GM12878 (cell line): ENCODE results near the gene CKB. TPM values are rescaled to one million over a fixed set of nuclear protein-coding genes. Genes with fewer than 3 reads are reported as not detected.

Experiments
- ATAC-seq: fragments of 200-7000 bp; cut with Tn5 transposase; 3 replicates; pipeline ENCODE4 v1.9.1; 2020; ENCODE audit warnings: mild to moderate bottlenecking, moderate library complexity
- BruUV-seq: library from RNA; stranded (reverse); fragments of 400-500 nt; replicated peaks from 2 replicates; lab custom pipeline; 2021; lab: Mats Ljungman, UMichigan
- CTCF ChIA-PET: fragments of 300-600 bp; sonication (Branson Sonifier 250); formaldehyde crosslinking; extraction: SDS; loops from one replicate; lab custom pipeline; 2021; ENCODE audit warnings: inconsistent platforms; lab: Yijun Ruan, JAX
- POLR2A ChIA-PET: fragments of 350-600 bp; formaldehyde crosslinking; extraction: SDS; loops from one replicate; lab custom pipeline; 2021; ENCODE audit warnings: inconsistent platforms; lab: Charles Lee
- RAD21 ChIA-PET: fragments of 300-600 bp; sonication (Branson Sonifier 250); formaldehyde crosslinking; loops from one replicate; lab custom pipeline; 2023; ENCODE audit warnings: antibody characterized with exemption; ENCODE audit not compliant: unreplicated experiment; lab: Charles Lee
- SMC1A ChIA-PET: fragments of 300-600 bp; sonication (Branson Sonifier 250); formaldehyde crosslinking; loops from one replicate; lab custom pipeline; 2023; ENCODE audit not compliant: unreplicated experiment, uncharacterized antibody; lab: Charles Lee
- DNase-seq: peaks from one replicate; pipeline ENCODE4 v3.0.0-alpha.2; 2011; ENCODE audit warnings: low read depth, low spot score
- FAIRE-seq: peaks from 3 replicates; lab custom pipeline; 2011; peaks lifted over from hg19 to GRCh38; lab: Jason Lieb, UNC
- H2AFZ ChIP-seq: 2 replicates; pipeline ENCODE4 v1.6.0; 2011; ENCODE audit warnings: low read depth, low read length, control low read depth; ENCODE audit not compliant: control insufficient read depth
- H3K27ac ChIP-seq: 2 replicates; pipeline ENCODE4 v1.5.1; 2011; ENCODE audit warnings: control low read depth; ENCODE audit not compliant: control insufficient read depth, insufficient read depth
- H3K27me3 ChIP-seq, 2 experiments: replicated peaks in 1 of 2; 2 replicates each; pipeline versions ENCODE4 v1.6.0 to v1.6.1; 2011; ENCODE audit warnings: low read length in 1 of 2; ENCODE audit not compliant: control insufficient read depth in 2 of 2, insufficient read depth in 2 of 2
- H3K36me3 ChIP-seq, 2 experiments: 2 replicates each; pipeline ENCODE4 v1.5.1; 2011; ENCODE audit warnings: low read length in 1 of 2; ENCODE audit not compliant: control insufficient read depth in 2 of 2, insufficient read depth in 2 of 2
- H3K4me1 ChIP-seq: 2 replicates; pipeline ENCODE4 v1.6.1; 2011; ENCODE audit warnings: mild to moderate bottlenecking, low read length, moderate library complexity, mixed read lengths; ENCODE audit not compliant: control insufficient read depth, insufficient read depth
- H3K4me2 ChIP-seq: 2 replicates; pipeline ENCODE4 v1.6.0; 2011; ENCODE audit warnings: control low read depth; ENCODE audit not compliant: control insufficient read depth, insufficient read depth
- H3K4me3 ChIP-seq: fragments of 200-600 bp; sonication (generic); 2 replicates; pipeline ENCODE4 v1.5.1; 2016
- H3K79me2 ChIP-seq: 2 replicates; pipeline ENCODE4 v1.6.0; 2011; ENCODE audit warnings: low read length; ENCODE audit not compliant: control insufficient read depth, insufficient read depth
- H3K9ac ChIP-seq: 2 replicates; pipeline ENCODE4 v1.8.0; 2011; ENCODE audit warnings: low read length, control low read depth, mixed read lengths; ENCODE audit not compliant: control insufficient read depth, insufficient read depth
- H3K9me3 ChIP-seq: replicated peaks from 3 replicates; pipeline ENCODE4 v1.5.1; 2011; ENCODE audit warnings: mild to moderate bottlenecking, low read length; ENCODE audit not compliant: control insufficient read depth, insufficient read depth
- H4K20me1 ChIP-seq: 2 replicates; pipeline ENCODE4 v1.6.0; 2011; ENCODE audit not compliant: control insufficient read depth, insufficient read depth
- CBX3 ChIP-seq: fragments of 200-600 bp; sonication (generic); IDR thresholded peaks from 2 replicates; pipeline ENCODE4 v1.6.1; 2016; ENCODE audit warnings: low read depth, borderline replicate concordance
- FOS ChIP-seq: IDR thresholded peaks from 3 replicates; pipeline ENCODE4 v1.6.1; 2011; ENCODE audit warnings: borderline replicate concordance; ENCODE audit not compliant: insufficient read length; ENCODE audit errors: extremely low read depth
- MEF2A ChIP-seq: IDR thresholded peaks from 2 replicates; pipeline ENCODE4 v1.6.1; 2011; ENCODE audit warnings: low read depth, mild to moderate bottlenecking, low read length, moderate library complexity; ENCODE audit not compliant: insufficient read depth
- YY1 ChIP-seq: IDR thresholded peaks from 2 replicates; pipeline ENCODE4 v1.6.1; 2011; ENCODE audit warnings: low read depth, mild to moderate bottlenecking, low read length
- WGBS: methylation state at CpG from one replicate; pipeline ENCODE4 v1.1.6; 2016; ENCODE audit warnings: low lambda C conversion rate; ENCODE audit not compliant: insufficient replicate concordance, insufficient coverage; ENCODE audit errors: missing lambda C conversion rate; 5-methylcytosine and 5-hydroxymethylcytosine counted together
- in situ Hi-C: fragments of 300-500 bp; cut with MboI; formaldehyde crosslinking; loops from 9 replicates; pipeline ENCODE4 v1.14.3; 2018; ENCODE audit warnings: mixed read lengths
- intact Hi-C: fragments of 100-400 bp; cut with micrococcal nuclease; formaldehyde crosslinking; loops from one replicate; pipeline ENCODE4 v1.14.2; 2022; ENCODE audit not compliant: unreplicated experiment
- polyA plus RNA-seq, 11 experiments: library from polyadenylated mRNA; depleted of rRNA in 4 of 11; unstranded in 6 of 11; stranded (reverse) in 5 of 11; fragments of >200 nt; fragmentation: Nextera tagmentation in 4 of 11; fragmentation: Illumina TruSeq in 1 of 11; extraction: Ambion mirVana in 4 of 11; extraction: Trizol in 1 of 11; gene quantifications; 1 replicate in 1 of 11; 2 replicates in 10 of 11; pipeline versions ENCODE4 v1.2.1 to v1.2.3, GENCODE V29; 2011 to 2016; ENCODE audit warnings: inconsistent platforms in 2 of 11, missing spikeins in 2 of 11, low read depth in 1 of 11
- total RNA-seq, 4 experiments: library from RNA; depleted of rRNA in 3 of 4; stranded (reverse); fragments of >200 nt in 3 of 4; fragmentation: Illumina TruSeq in 1 of 4; extraction: Trizol in 1 of 4; gene quantifications; 2 replicates each; pipeline versions ENCODE4 v1.2.1 to v1.2.3, GENCODE V29; 2013 to 2021
- TF ChIP-seq, protein P1 (sequence below): IDR thresholded peaks from 2 replicates; pipeline ENCODE4 v1.6.1; 2012; ENCODE audit warnings: mild to moderate bottlenecking, low read depth, low read length
- TF ChIP-seq, protein P2 (sequence below): fragments of 450-650 bp; IDR thresholded peaks from 2 replicates; pipeline ENCODE4 v1.6.1; 2014; ENCODE audit warnings: mild to moderate bottlenecking

The CKB gene
- total and polyA plus RNA-seq, 10 of the 15 experiments (the other 5 are each of a cell fraction or from before 2014, with no cell fraction given) = 0.40 to 6.1 (median 2.3) TPM

DNA sequence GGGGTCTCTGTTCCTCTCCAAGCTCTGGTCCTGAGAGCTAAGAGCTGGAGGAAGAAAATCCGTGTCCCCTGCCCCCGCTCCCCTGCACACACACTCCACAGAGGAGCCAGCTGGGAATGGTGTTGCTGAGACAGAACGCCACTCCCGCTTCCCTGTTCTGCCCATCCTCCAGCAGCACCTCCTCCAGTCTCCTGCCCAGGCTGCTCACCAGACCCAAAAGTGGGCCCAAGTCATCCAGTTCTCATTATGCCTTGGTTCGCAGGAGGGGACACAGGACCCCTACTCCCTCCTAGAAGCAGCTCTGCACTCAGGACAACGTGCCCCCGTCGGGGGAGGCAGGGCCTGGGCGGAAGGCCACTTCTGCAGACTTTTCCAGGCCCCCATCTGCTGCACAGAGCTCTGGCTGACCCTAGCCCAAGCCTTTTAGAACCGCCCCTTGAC lies 5.5 kb upstream of the CKB start:
- CTCF ChIA-PET = interaction anchor here (1.0 to 5.3 kb wide), 4 partner anchors 9 to 135 kb away, joined by 3 to 39 read pairs (median 5); partner anchors contain the start of gene BAG5
- no TSS peak for BruUV-seq
- TF ChIP-seq, protein P1, sequence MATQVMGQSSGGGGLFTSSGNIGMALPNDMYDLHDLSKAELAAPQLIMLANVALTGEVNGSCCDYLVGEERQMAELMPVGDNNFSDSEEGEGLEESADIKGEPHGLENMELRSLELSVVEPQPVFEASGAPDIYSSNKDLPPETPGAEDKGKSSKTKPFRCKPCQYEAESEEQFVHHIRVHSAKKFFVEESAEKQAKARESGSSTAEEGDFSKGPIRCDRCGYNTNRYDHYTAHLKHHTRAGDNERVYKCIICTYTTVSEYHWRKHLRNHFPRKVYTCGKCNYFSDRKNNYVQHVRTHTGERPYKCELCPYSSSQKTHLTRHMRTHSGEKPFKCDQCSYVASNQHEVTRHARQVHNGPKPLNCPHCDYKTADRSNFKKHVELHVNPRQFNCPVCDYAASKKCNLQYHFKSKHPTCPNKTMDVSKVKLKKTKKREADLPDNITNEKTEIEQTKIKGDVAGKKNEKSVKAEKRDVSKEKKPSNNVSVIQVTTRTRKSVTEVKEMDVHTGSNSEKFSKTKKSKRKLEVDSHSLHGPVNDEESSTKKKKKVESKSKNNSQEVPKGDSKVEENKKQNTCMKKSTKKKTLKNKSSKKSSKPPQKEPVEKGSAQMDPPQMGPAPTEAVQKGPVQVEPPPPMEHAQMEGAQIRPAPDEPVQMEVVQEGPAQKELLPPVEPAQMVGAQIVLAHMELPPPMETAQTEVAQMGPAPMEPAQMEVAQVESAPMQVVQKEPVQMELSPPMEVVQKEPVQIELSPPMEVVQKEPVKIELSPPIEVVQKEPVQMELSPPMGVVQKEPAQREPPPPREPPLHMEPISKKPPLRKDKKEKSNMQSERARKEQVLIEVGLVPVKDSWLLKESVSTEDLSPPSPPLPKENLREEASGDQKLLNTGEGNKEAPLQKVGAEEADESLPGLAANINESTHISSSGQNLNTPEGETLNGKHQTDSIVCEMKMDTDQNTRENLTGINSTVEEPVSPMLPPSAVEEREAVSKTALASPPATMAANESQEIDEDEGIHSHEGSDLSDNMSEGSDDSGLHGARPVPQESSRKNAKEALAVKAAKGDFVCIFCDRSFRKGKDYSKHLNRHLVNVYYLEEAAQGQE = no peak
- TF ChIP-seq CBX3 (no peak), FOS (no peak), MEF2A (no peak), YY1 (no peak)
- TF ChIP-seq, protein P2, sequence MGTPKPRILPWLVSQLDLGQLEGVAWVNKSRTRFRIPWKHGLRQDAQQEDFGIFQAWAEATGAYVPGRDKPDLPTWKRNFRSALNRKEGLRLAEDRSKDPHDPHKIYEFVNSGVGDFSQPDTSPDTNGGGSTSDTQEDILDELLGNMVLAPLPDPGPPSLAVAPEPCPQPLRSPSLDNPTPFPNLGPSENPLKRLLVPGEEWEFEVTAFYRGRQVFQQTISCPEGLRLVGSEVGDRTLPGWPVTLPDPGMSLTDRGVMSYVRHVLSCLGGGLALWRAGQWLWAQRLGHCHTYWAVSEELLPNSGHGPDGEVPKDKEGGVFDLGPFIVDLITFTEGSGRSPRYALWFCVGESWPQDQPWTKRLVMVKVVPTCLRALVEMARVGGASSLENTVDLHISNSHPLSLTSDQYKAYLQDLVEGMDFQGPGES = no peak
- Histone ChIP-seq H4K20me1 (no peaks in the 10 kb centered on the region), H3K9ac (peak overlapping the region; percentile 69), H3K36me3 (peaks cover 0 to 2% of the 10 kb centered on the region in 2 experiments; a peak in 2 of 4 replicates), H3K4me1 (peaks cover 25% of the 10 kb centered on the region), H3K4me3 (peak overlapping the region; percentile 84), H3K4me2 (peak overlapping the region; percentile 91), H3K27ac (peak overlapping the region; percentile 58), H3K27me3 (peaks cover 0 to 2% of the 10 kb centered on the region in 2 experiments; a peak in 1 of 4 replicates), H2AFZ (no peak overlapping the region), H3K9me3 (no peaks in the 10 kb centered on the region; the same call in 2 of the 3 replicates), H3K79me2 (peaks cover 30% of the 10 kb centered on the region)
- SMC1A ChIA-PET = interaction anchor here (1.1 to 2.6 kb wide), 5 partner anchors 10 to 36 kb away, joined by 3 to 11 read pairs (median 3); no protein-coding TSS in a partner anchor
- 23% methylated on average over 10 of the region's 10 CpGs for WGBS
- in situ Hi-C loops (no loop called here), intact Hi-C loops (no loop called here)
- POLR2A ChIA-PET = interaction anchor here (0.6 to 1.5 kb wide), 4 partner anchors 22 to 432 kb away, joined by 3 to 7 read pairs (median 4); partner anchors contain the start of gene EIF5
- no peak for FAIRE-seq
- DNase-seq = no peak
- RAD21 ChIA-PET = interaction anchor here (0.5 to 2.4 kb wide), 4 partner anchors 10 to 232 kb away, joined by 3 to 14 read pairs (median 6); no protein-coding TSS in a partner anchor
- peak; percentile 2 for ATAC-seq
